ENCODE data around the gene SZRD1. TPM values are rescaled to one million over a fixed set of nuclear protein-coding genes. Genes with fewer than 3 reads are reported as not detected.

Gene SZRD1, protein sequence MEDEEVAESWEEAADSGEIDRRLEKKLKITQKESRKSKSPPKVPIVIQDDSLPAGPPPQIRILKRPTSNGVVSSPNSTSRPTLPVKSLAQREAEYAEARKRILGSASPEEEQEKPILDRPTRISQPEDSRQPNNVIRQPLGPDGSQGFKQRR
- 10 to 100 TPM; 48.0 to 59.5 (median 58.0) TPM for total RNA-seq

DNA sequence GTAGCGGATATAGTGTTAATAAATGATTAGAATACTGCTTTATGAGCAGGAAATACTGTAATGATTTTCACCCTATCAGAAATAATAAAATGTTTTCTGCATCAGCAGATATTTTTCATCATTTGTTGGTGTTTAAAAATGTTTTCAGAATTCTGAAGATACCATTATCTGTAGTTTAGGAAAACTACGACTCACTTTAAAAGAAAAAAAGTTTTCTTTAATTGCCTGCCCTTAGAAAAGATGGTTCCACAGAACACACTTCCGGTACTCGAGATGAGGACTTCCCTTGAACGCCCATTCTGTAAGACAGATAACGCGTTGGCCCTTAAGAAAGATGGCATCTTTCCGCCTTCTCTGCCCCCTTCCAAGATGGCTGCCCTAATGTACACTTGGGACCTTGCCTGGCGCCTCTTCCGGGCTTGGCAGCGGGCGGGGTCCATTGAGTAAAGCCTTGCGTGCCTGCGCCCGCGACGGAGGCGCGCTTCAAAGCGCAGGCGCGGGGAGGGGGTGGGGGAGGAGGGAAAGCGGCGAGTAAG, at the start of gene SZRD1:
Gene SZRD1 (plus strand): TSS at position 521 of the 536 bp plus-strand sequence. CDS start 16 bp downstream, outside the sequence.
- H3K27ac ChIP-seq: peak within 1 kb of the TSS; percentile 99
- no peaks in the 10 kb centered on the region for H3K36me3 ChIP-seq
- WGBS: 3% methylated on average over 24 of the region's 24 CpGs
- peak within 1 kb of the TSS; percentile 91 for H3K4me3 ChIP-seq
- peaks cover 40% of the 10 kb centered on the region for H3K4me1 ChIP-seq
- peak; percentile 96 to 98 for DNase-seq (ENCODE audit: low spot score in 2 of 2)
- H3K27me3 ChIP-seq: no peaks in the 10 kb centered on the region
- no peaks in the 10 kb centered on the region for H3K9me3 ChIP-seq
- TF ChIP-seq CTCF (IDR thresholded peaks at IDR 0.05) (no peak), POLR2AphosphoS5 (IDR thresholded peaks at IDR 0.05) (peak; percentile 34 to 94 (median 88)), POLR2A (IDR thresholded peaks at IDR 0.05) (no peak)

DNA sequence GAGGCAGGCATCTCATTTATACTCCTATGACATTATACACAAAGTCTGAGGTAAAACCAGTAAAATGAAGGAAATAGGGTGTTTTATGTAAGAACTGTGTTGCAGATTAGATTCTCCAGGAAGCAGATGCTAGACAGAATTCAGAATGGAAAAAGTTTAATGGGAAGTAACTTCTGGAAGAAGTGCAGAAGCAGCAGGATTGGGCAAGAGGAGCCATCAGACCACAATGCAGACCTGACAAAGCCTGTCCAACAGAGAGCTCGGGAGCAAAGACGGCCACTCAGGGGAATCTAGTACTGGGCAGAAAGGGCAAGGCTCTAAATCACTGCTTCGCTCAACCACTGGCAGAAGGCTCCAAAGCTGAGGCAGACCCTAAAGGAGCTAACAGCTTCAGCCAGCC, 48.5 kb upstream of the SZRD1 start:
- peaks cover 13% of the 10 kb centered on the region for H3K36me3 ChIP-seq
- TF ChIP-seq POLR2AphosphoS5 (IDR thresholded peaks at IDR 0.05): no peak
- TF ChIP-seq EP300 (IDR thresholded peaks at IDR 0.05): no peak
- TF ChIP-seq CTCF (IDR thresholded peaks at IDR 0.05): no peak
- TF ChIP-seq POLR2A (IDR thresholded peaks at IDR 0.05): no peak
- 61% methylated on average over 3 of the region's 3 CpGs for WGBS
- H3K9me3 ChIP-seq: no peaks in the 10 kb centered on the region
- no peak overlapping the region for H3K27ac ChIP-seq
- no peak for DNase-seq (ENCODE audit: low spot score in 2 of 2)
- H3K27me3 ChIP-seq: no peaks in the 10 kb centered on the region
- no peak overlapping the region for H3K4me3 ChIP-seq
- peaks cover 63% of the 10 kb centered on the region for H3K4me1 ChIP-seq

- Histone ChIP-seq H3K4me1 (peaks cover 62% of the 10 kb centered on the region), H3K9me3 (no peaks in the 10 kb centered on the region), H3K27me3 (no peaks in the 10 kb centered on the region), H3K36me3 (peaks cover 3% of the 10 kb centered on the region), H3K4me3 (no peak overlapping the region), H3K27ac (peak overlapping the region; percentile 57)
- no peak for DNase-seq (ENCODE audit: low spot score in 2 of 2)
- WGBS: 51% methylated on average over 4 of the region's 4 CpGs
- no peak for TF ChIP-seq POLR2AphosphoS5 (IDR thresholded peaks at IDR 0.05)
- no peak for TF ChIP-seq EP300 (IDR thresholded peaks at IDR 0.05)
- TF ChIP-seq POLR2A (IDR thresholded peaks at IDR 0.05): no peak
- TF ChIP-seq CTCF (IDR thresholded peaks at IDR 0.05): no peak
Measured at GRCh38 chr1:16321176-16321867, 45.7 kb upstream of the SZRD1 start.

- Histone ChIP-seq H3K27ac (no peak overlapping the region), H3K36me3 (peaks cover 3% of the 10 kb centered on the region), H3K9me3 (no peaks in the 10 kb centered on the region), H3K4me3 (no peak overlapping the region), H3K4me1 (peaks cover 40% of the 10 kb centered on the region), H3K27me3 (no peaks in the 10 kb centered on the region)
- TF ChIP-seq POLR2AphosphoS5 (IDR thresholded peaks at IDR 0.05) (no peak), POLR2A (IDR thresholded peaks at IDR 0.05) (no peak), CTCF (IDR thresholded peaks at IDR 0.05) (no peak), EP300 (IDR thresholded peaks at IDR 0.05) (no peak)
- peak in 1 of 2 donors; percentile 33 for DNase-seq (ENCODE audit: low spot score in 2 of 2)
- 62% methylated on average over 6 of the region's 6 CpGs for WGBS
Measured at GRCh38 chr1:16324456-16324890, 42.6 kb upstream of the SZRD1 start.

DNA sequence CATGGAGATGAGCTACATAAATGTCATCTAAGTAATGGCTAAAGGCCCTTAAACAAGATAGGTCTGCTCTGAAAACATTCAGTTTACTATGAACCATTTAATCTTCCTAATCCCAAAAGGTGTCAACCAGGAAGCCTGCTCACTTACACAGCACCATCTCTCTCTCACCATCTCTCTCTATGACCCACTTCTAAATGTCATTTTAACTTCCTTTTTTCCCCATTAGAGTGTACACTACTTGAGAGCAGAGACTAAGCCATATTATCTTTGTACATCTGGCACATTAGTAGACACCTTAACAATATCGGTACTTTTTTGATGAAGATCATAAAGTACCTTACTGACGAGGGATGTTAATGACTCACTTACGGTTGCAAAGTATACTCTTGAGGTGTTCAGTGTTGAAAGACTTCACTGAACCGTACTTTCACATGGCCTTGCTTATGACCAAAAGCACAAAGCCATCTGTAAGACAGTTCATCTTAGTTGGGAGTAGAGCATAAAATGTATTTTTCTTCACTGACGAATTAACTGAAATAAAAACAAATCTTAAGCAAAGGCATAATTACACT, 40.1 kb upstream of the SZRD1 start:
- peaks cover 16% of the 10 kb centered on the region for H3K4me1 ChIP-seq
- no peak overlapping the region for H3K27ac ChIP-seq
- 77% methylated on average over 5 of the region's 5 CpGs for WGBS

More for the DNA sequence above, 40.1 kb upstream of the SZRD1 start:
- H3K4me3 ChIP-seq: no peak overlapping the region
- DNase-seq (ENCODE audit: low spot score in 2 of 2): no peak
- peaks cover 3% of the 10 kb centered on the region for H3K36me3 ChIP-seq
- no peaks in the 10 kb centered on the region for H3K27me3 ChIP-seq
- TF ChIP-seq CTCF (IDR thresholded peaks at IDR 0.05) (no peak), EP300 (IDR thresholded peaks at IDR 0.05) (no peak), POLR2AphosphoS5 (IDR thresholded peaks at IDR 0.05) (no peak), POLR2A (IDR thresholded peaks at IDR 0.05) (no peak)
- H3K9me3 ChIP-seq: no peaks in the 10 kb centered on the region

All from suprapubic skin (tissue), 4 donors.